SK-MEL-5 (cell line): ENCODE results near the gene APBA2. TPM values are rescaled to one million over a fixed set of nuclear protein-coding genes. Genes with fewer than 3 reads are reported as not detected.

Experiments
- DNase-seq: peaks from one replicate; pipeline ENCODE4 v3.0.0-alpha.2; 2016; ENCODE audit warnings: low read depth, low spot score
- in situ Hi-C: cut with HindIII; loops from 2 replicates; pipeline ENCODE4 v1.10.0; 2016; ENCODE audit warnings: low sequenced_read_pairs, high pct_unique_total_duplicates, low pct_unique_long_range_greater_than_20kb
- total RNA-seq: library from RNA; depleted of rRNA; stranded (reverse); fragments of >200 nt; shearing (Covaris generic); gene quantifications from 2 replicates; pipeline ENCODE4 v1.2.3, GENCODE V29; 2014

APBA2 gene
- total RNA-seq, 1 experiment from 2014 or later: 24.6 TPM

DNA sequence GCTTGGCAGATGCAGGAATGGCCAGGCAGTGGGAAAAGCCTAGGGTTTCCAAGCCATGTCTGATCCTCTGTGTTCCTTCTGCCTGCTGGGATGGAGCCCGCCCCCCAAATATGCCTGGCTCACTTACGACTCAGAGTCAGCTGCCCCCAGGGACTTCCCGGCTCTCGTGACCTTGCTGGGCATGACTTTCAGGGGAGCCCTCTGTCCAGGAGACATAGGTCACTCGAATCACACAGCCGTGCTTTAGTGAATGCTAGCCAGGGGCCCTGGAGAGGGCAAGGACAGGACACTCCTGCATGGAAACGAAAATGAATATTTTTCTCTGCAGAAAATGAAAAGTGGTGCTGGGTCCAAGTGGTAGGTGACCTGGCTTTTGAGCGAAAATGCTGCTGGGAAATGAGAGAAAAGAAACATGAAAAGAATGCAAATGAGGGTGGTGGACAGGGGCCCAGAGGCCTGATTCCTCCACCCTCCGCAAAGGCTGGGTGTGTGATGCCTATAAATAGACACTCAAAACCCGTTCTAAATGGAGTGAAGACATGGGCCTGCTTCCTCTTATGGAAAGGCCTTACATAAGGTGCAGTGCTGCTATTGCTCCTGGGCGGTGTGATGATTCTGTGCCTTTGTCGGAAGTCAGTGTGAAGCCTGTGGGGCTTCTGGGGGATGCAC lies 107.4 kb downstream of the APBA2 start:
- no peak for DNase-seq
- in situ Hi-C loops: no loop called here

- in situ Hi-C loops: no loop called here
- DNase-seq: no peak
Measured at GRCh38 chr15:28993720-28994053, 107.9 kb downstream of the APBA2 start.

- in situ Hi-C loops: no loop called here
Measured at GRCh38 chr15:28994142-28994830, 108.5 kb downstream of the APBA2 start.

DNA sequence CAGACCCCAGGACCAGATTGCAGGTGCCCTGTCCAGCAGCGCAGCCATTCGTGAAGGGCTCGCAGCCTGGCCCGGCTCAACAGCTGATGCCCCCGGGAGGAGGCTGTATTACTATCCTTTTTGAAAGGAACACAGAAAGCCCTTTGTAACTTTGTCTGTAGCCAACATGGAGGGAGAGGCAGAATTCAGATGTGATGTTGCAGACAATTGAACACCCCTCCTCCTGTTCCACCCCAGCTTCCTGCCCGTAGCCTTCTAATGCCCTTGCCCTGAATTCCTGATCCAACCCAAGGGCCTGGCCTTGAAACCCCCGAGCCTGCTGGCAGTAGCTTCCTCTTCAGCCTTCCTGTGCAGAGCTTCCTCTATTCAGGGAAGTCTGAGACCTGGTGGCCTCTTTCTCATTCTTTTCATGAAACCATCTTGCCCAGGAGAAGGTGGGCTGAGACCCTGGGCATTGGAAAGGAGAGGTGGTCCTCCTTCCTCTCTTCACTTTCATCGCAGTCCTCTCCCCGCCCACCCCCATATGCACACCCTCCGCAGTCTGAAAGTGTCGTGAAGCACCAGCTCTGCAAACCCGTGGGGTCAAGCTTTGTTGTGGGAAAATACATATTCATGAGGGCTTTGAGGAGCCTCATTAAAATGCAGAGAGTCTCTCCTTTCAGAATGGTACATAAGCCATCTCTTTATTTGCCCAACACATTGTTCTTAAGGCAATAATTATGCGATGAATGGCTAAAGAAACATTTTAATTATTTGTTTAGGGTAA lies 109.2 kb downstream of the APBA2 start:
- DNase-seq: no peak
- in situ Hi-C loops: no loop called here

More at GRCh38 chr15:28994142-28994830, 108.5 kb downstream of the APBA2 start:
- DNase-seq: no peak

GRCh38 chr15:28995705-28996104 lies 109.9 kb downstream of the APBA2 start:
- in situ Hi-C loops: no loop called here
- DNase-seq: no peak

DNA sequence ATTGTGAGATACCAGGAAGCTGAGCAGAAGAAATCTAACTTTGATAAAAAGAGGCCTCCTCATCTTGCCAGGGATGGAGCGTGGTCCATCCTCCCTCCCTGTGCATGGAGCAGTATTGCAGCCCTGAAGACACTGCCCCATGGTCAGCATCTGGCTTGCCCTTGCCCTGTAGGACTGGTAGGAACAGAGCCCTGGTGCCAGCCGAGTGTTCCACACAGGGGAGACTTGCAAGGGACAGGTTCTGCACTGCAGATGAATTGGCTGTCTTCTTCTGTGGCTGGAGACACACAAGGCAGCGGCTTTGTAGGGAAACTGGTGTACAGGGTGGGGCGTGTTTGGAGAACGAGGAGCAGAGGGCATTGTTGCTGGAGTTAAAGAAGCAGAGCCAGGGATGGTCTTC lies 110.5 kb downstream of the APBA2 start:
- in situ Hi-C loops: no loop called here
- DNase-seq: no peak

- in situ Hi-C loops: no loop called here
- DNase-seq: no peak
Measured at GRCh38 chr15:28996953-28997352, 111.2 kb downstream of the APBA2 start.

DNA sequence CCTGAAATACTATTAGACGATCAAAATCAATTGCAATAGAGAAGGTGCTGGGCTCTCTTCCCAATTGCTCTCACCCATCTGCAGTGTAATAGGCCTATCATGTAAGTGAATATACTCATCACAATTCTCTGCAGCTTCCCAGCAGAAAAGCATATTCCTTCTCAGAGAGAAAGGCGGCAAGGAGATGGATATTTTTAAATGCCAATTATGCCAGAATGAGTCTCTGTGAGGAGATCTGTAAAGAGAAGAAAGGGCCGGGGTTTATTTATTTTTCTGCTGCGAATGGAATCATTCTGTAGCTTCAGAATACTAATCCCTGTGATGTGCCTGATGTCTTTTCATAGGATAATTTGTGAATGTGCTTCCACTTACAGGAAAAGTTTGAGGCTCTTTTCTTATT lies 112.0 kb downstream of the APBA2 start:
- DNase-seq: no peak
- in situ Hi-C loops: no loop called here

DNA sequence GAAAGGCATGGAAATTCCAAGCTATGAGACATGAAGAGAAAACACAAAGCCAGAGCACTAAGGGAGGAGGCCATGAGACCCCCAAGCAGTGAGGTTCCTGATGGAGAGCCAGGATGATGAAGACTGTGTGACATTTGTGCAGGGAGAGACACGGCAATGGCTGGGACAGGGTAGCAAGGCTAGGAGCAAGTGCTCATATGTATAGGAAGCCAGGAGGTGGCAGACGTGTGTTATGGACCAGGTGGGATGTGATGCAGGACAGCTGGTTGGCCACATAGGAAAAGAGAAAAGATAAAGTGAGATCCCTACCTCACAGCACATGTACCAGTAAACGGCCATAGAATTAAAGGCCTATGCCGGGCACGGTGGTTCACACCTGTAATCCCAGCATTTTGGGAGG lies 112.7 kb downstream of the APBA2 start:
- in situ Hi-C loops: no loop called here
- peak; percentile 28 for DNase-seq

- in situ Hi-C loops: no loop called here
- no peak for DNase-seq
Measured at GRCh38 chr15:29003191-29003839, 117.5 kb downstream of the APBA2 start.

DNA sequence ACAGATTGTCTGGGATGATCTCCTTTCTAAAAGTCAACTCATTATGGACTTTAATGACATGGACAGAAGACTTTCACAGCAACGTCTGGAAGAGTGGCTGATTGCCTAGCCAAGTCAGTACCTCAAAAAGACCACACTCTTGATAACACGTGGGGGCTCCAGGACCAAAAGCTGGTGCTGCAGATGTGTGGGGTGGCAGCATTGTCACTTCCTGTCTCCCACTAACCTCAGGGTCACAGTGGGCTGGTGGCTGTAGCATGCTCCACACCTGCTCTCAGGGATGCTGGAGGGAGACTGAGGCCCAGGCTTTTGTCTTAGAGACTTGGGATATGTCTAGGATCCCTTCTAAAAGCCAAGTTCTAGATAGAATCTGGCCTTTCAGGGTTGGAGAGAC lies 118.1 kb downstream of the APBA2 start:
- in situ Hi-C loops: no loop called here
- no peak for DNase-seq

DNA sequence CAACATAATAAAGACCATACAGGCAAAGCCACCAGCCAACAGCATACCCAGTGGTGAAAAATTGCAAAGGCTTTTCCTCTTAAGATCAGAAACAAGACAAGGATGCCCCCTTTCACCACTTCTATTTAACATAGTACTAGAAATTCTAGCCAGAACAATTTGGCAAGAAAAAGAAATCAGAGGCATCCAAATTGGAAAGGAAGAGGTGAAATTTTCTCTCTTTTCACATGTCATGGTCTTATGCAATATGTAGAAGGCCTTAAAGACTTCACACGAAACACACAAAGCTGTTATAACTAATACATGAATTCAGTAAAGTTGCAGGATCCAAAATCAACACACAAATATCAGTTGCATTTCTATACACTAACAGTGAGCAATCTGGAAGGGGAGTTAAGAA lies 120.2 kb downstream of the APBA2 start:
- in situ Hi-C loops: no loop called here
- no peak for DNase-seq

DNA sequence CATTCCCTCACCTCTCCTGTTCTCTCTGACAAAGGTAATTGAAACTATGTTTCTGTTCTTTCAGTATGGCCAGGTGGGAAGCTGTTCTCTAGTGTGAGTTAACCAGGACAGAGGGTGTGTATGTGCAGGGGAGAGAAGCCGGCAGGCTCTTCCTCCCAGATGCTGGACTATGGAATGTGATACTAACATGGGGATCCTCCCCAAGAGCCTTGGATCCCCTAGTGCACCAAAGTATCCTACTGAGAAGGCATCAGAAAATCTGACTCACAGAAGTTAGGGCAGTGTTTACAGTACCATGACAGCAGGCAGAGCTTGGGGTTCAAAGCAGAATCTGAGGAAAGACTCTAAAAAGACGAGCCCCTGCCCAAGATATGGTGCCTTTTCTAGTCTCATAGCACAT lies 123.1 kb downstream of the APBA2 start:
- in situ Hi-C loops: no loop called here
- DNase-seq: no peak

- no peak for DNase-seq
- in situ Hi-C loops: no loop called here
Measured at GRCh38 chr15:29012097-29012496, 126.3 kb downstream of the APBA2 start.

DNA sequence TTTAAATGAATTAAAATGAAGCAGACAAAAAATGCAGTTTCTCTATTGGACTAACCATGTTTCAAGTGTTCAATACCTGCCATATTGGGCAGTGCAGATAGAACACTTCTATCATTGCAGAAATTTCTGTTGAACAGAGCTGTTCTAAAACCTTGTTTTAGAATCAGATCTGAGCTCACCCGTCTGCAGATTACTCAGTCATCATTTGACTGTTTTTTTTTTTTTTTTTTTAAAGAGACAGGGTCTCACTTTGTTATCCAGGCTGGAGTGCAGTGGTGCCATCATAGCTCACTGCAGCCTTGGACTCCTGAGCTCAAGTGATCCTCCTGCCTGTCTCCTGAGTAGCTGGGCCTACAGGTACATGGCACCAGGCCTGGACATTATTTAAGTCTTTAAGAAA lies 128.7 kb downstream of the APBA2 start:
- in situ Hi-C loops: no loop called here
- DNase-seq: peak; percentile 5

DNA sequence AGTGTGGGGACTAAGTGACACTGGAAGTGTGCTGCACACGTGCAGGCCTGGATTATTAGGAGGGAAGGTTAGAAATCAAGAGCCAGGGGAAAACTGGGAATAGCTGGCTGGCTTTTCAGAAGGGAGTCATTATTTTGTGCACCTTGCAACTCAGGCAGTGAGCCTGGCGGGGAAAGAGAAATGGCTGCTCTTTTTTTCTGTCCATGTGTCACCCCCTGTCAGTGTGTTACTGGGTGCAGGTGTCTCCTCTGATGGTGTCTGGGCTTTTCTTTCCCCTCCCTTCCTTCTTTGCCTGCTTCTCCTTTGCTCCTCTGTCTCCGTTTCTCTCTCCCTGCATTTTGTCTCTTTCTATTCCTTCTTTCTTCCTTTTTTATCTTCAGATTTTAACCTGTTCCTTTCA lies 130.7 kb downstream of the APBA2 start:
- DNase-seq: no peak
- in situ Hi-C loops: no loop called here

GRCh38 chr15:29018120-29018805 lies 132.5 kb downstream of the APBA2 start:
- in situ Hi-C loops: no loop called here
- DNase-seq: no peak
